H9 (cell line): Measurements from ENCODE around the gene SP100. TPM values are rescaled to one million over a fixed set of nuclear protein-coding genes. Genes with fewer than 3 reads are reported as not detected.

ENCODE experiments used
- DNase-seq: peaks from one replicate; pipeline ENCODE4 v3.0.0-alpha.2; 2017
- H2AFZ ChIP-seq: one replicate; pipeline ENCODE4 v1.6.1; 2013; ENCODE audit warnings: mild to moderate bottlenecking, low read length, control low read depth, moderate library complexity
- H2AK5ac ChIP-seq: 2 replicates; pipeline ENCODE4 v1.6.1; 2013; ENCODE audit warnings: low read length, control low read depth, mixed read lengths; ENCODE audit not compliant: insufficient read length
- H2BK120ac ChIP-seq: one replicate; pipeline ENCODE4 v1.6.1; 2013; ENCODE audit warnings: low read depth, mild to moderate bottlenecking, low read length, control low read depth, inconsistent platforms; ENCODE audit not compliant: poor library complexity, severe bottlenecking
- H2BK12ac ChIP-seq: 2 replicates; pipeline ENCODE4 v1.6.1; 2013; ENCODE audit warnings: low read length, control low read depth, mixed read lengths, low read depth; ENCODE audit not compliant: insufficient read length
- H2BK15ac ChIP-seq: 2 replicates; pipeline ENCODE4 v1.6.1; 2013; ENCODE audit warnings: low read depth, low read length, control low read depth
- H2BK20ac ChIP-seq: one replicate; pipeline ENCODE4 v1.6.1; 2013; ENCODE audit warnings: low read depth, mild to moderate bottlenecking, low read length, control low read depth, inconsistent platforms; ENCODE audit not compliant: poor library complexity, severe bottlenecking
- H2BK5ac ChIP-seq: 2 replicates; pipeline ENCODE4 v1.6.1; 2013; ENCODE audit warnings: low read length, control low read depth, mixed read lengths; ENCODE audit not compliant: insufficient read length
- H3K14ac ChIP-seq: 2 replicates; pipeline ENCODE4 v1.6.1; 2013; ENCODE audit warnings: low read length, control low read depth; ENCODE audit not compliant: insufficient read depth
- H3K18ac ChIP-seq: 2 replicates; pipeline ENCODE4 v1.6.1; 2013; ENCODE audit warnings: low read depth, mild to moderate bottlenecking, mixed read lengths, low read length, control low read depth; ENCODE audit not compliant: insufficient read length
- H3K23ac ChIP-seq: 2 replicates; pipeline ENCODE4 v1.6.1; 2013; ENCODE audit warnings: low read length, control low read depth, mixed read lengths, low read depth; ENCODE audit not compliant: insufficient read length
- H3K23me2 ChIP-seq: 2 replicates; pipeline ENCODE4 v1.6.1; 2013; ENCODE audit warnings: low read depth, mild to moderate bottlenecking, mixed read lengths, low read length, control low read depth; ENCODE audit not compliant: insufficient read length, poor library complexity, severe bottlenecking
- H3K27ac ChIP-seq: 2 replicates; pipeline ENCODE4 v1.5.1; 2013; ENCODE audit warnings: low read length, control low read depth, mixed read lengths, low read depth; ENCODE audit not compliant: insufficient read length
- H3K27me3 ChIP-seq: 2 replicates; pipeline ENCODE4 v1.6.1; 2013; ENCODE audit warnings: low read length, control low read depth, inconsistent platforms; ENCODE audit not compliant: insufficient read depth
- H3K4ac ChIP-seq: 2 replicates; pipeline ENCODE4 v1.6.1; 2013; ENCODE audit warnings: low read depth, mild to moderate bottlenecking, control low read depth, inconsistent platforms, low read length, moderate library complexity
- H3K4me1 ChIP-seq: 2 replicates; pipeline ENCODE4 v1.6.1; 2013; ENCODE audit warnings: low read length, control low read depth, inconsistent platforms; ENCODE audit not compliant: insufficient read depth
- H3K4me2 ChIP-seq: 2 replicates; pipeline ENCODE4 v1.6.1; 2013; ENCODE audit warnings: low read length, control low read depth, mixed read lengths; ENCODE audit not compliant: insufficient read length, insufficient read depth
- H3K56ac ChIP-seq: 2 replicates; pipeline ENCODE4 v1.6.1; 2013; ENCODE audit warnings: low read depth, mild to moderate bottlenecking, mixed read lengths, low read length, control low read depth; ENCODE audit not compliant: insufficient read length
- H3K79me1 ChIP-seq: 2 replicates; pipeline ENCODE4 v1.6.1; 2013; ENCODE audit warnings: low read depth, mild to moderate bottlenecking, moderate library complexity, low read length, control low read depth, inconsistent platforms; ENCODE audit not compliant: insufficient read depth, poor library complexity, severe bottlenecking
- H3K79me2 ChIP-seq: 2 replicates; pipeline ENCODE4 v1.6.1; 2013; ENCODE audit warnings: low read length, control low read depth, inconsistent platforms; ENCODE audit not compliant: insufficient read depth
- H3K9ac ChIP-seq: 2 replicates; pipeline ENCODE4 v1.6.1; 2013; ENCODE audit warnings: low read length, control low read depth, mixed read lengths; ENCODE audit not compliant: insufficient read length; ENCODE audit errors: extremely low read depth
- H3K9me3 ChIP-seq: one replicate; pipeline ENCODE4 v1.6.1; 2013; ENCODE audit warnings: low read depth, low read length, inconsistent platforms; ENCODE audit not compliant: control insufficient read depth
- H3T11ph ChIP-seq: one replicate; pipeline ENCODE4 v1.6.1; 2013; ENCODE audit warnings: mild to moderate bottlenecking, low read length, control low read depth, inconsistent platforms
- H4K20me1 ChIP-seq: one replicate; pipeline ENCODE4 v1.6.1; 2013; ENCODE audit not compliant: control insufficient read depth, insufficient read length, insufficient read depth
- H4K5ac ChIP-seq: 2 replicates; pipeline ENCODE4 v1.6.1; 2013; ENCODE audit warnings: low read depth, mild to moderate bottlenecking, mixed read lengths, low read length, control low read depth; ENCODE audit not compliant: insufficient read length
- H4K8ac ChIP-seq: replicated peaks from 2 replicates; pipeline ENCODE4 v1.6.1; 2013; ENCODE audit warnings: low read length, control low read depth, mixed read lengths, low read depth; ENCODE audit not compliant: insufficient read length
- H4K91ac ChIP-seq: 2 replicates; pipeline ENCODE4 v1.6.1; 2013; ENCODE audit warnings: low read depth, mild to moderate bottlenecking, moderate library complexity, mixed read lengths, low read length, control low read depth; ENCODE audit not compliant: insufficient read length
- H3K27ac Mint-ChIP-seq, 3 experiments: 2 replicates in 2 of 3; 3 replicates in 1 of 3; pipeline ENCODE4 v1.8.0; 2020 to 2021; ENCODE audit warnings: mixed read lengths in 3 of 3, mild to moderate bottlenecking in 1 of 3, moderate library complexity in 1 of 3
- H3K27me3 Mint-ChIP-seq: 2 replicates; pipeline ENCODE4 v1.8.0; 2021; ENCODE audit warnings: low read depth, mild to moderate bottlenecking, moderate library complexity, mixed read lengths
- H3K36me3 Mint-ChIP-seq, 3 experiments: 2 replicates in 2 of 3; 3 replicates in 1 of 3; pipeline ENCODE4 v1.8.0; 2020 to 2021; ENCODE audit warnings: low read depth in 3 of 3, mixed read lengths in 3 of 3; ENCODE audit not compliant: insufficient read depth in 1 of 3
- H3K4me1 Mint-ChIP-seq, 2 experiments: 2 replicates each; pipeline ENCODE4 v1.8.0; 2020; ENCODE audit warnings: mixed read lengths in 2 of 2
- H3K4me3 Mint-ChIP-seq, 2 experiments: 2 replicates in 1 of 2; 3 replicates in 1 of 2; pipeline ENCODE4 v1.8.0; 2020 to 2021; ENCODE audit warnings: mild to moderate bottlenecking in 2 of 2, mixed read lengths in 2 of 2, moderate library complexity in 1 of 2
- H3K9me3 Mint-ChIP-seq, 2 experiments: 2 replicates in 1 of 2; 3 replicates in 1 of 2; pipeline ENCODE4 v1.8.0; 2020; ENCODE audit warnings: mild to moderate bottlenecking in 2 of 2, mixed read lengths in 2 of 2, moderate library complexity in 1 of 2
- WGBS: extraction: QIAGEN DNeasy Blood & Tissue Kit; methylation state at CpG from one replicate; pipeline ENCODE4 v1.1.7; 2013; ENCODE audit warnings: missing lambda C conversion rate, low lambda C conversion rate, mixed read lengths; ENCODE audit not compliant: insufficient read length; ENCODE audit errors: extremely low coverage; 5-methylcytosine and 5-hydroxymethylcytosine counted together
- total RNA-seq: library from RNA; stranded (reverse); gene quantifications from 2 replicates; pipeline ENCODE4 v1.2.1, GENCODE V29; 2021
- TF ChIP-seq, protein P1 (sequence below): fragments of 200-600 bp; sonication (generic); conservative IDR thresholded peaks from 3 replicates; pipeline ENCODE4 v1.8.0; 2021; ENCODE audit warnings: antibody characterized with exemption, mild to moderate bottlenecking

Gene SP100
- total RNA-seq, 1 experiment from 2014 or later: 0.28 TPM

- H3K18ac ChIP-seq: no peak overlapping the region
- H3K56ac ChIP-seq: no peak overlapping the region
- H3K27ac ChIP-seq: no peak overlapping the region
- no peak overlapping the region for H2BK15ac ChIP-seq
- H2BK20ac ChIP-seq: no peak overlapping the region
- H4K5ac ChIP-seq: no peak overlapping the region
- no peak overlapping the region for H2BK120ac ChIP-seq
- no peak overlapping the region for H4K91ac ChIP-seq
- H3K27me3 Mint-ChIP-seq: peaks cover 17% of the 10 kb centered on the region
- no peak overlapping the region for H3K23ac ChIP-seq
- no peak overlapping the region for H2BK12ac ChIP-seq
- H3K4me2 ChIP-seq: no peak overlapping the region
- TF ChIP-seq, protein P1, sequence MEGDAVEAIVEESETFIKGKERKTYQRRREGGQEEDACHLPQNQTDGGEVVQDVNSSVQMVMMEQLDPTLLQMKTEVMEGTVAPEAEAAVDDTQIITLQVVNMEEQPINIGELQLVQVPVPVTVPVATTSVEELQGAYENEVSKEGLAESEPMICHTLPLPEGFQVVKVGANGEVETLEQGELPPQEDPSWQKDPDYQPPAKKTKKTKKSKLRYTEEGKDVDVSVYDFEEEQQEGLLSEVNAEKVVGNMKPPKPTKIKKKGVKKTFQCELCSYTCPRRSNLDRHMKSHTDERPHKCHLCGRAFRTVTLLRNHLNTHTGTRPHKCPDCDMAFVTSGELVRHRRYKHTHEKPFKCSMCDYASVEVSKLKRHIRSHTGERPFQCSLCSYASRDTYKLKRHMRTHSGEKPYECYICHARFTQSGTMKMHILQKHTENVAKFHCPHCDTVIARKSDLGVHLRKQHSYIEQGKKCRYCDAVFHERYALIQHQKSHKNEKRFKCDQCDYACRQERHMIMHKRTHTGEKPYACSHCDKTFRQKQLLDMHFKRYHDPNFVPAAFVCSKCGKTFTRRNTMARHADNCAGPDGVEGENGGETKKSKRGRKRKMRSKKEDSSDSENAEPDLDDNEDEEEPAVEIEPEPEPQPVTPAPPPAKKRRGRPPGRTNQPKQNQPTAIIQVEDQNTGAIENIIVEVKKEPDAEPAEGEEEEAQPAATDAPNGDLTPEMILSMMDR: no peak
- H3K79me1 ChIP-seq: no peaks in the 10 kb centered on the region
- H3K23me2 ChIP-seq: no peaks in the 10 kb centered on the region
- H3K4ac ChIP-seq: no peak overlapping the region
- no peak for DNase-seq
- no peak overlapping the region for H3K27ac Mint-ChIP-seq
- H3K9me3 ChIP-seq: no peaks in the 10 kb centered on the region
- H2AFZ ChIP-seq: no peak overlapping the region
- no peak overlapping the region for H2AK5ac ChIP-seq
- H3K9ac ChIP-seq: no peak overlapping the region
- H4K8ac ChIP-seq: no peak overlapping the region
- no peak overlapping the region for H3K14ac ChIP-seq
- H3K79me2 ChIP-seq: no peaks in the 10 kb centered on the region
- H3K9me3 Mint-ChIP-seq: no peaks in the 10 kb centered on the region
- no peaks in the 10 kb centered on the region; the same call in 1 of the 2 replicates for H3K27me3 ChIP-seq
- H3K4me1 ChIP-seq: no peaks in the 10 kb centered on the region
- H3K4me1 Mint-ChIP-seq: peaks cover 6% of the 10 kb centered on the region in 2 experiments
- no CpG with 5 or more reads among the region's 3 CpGs for WGBS
- H2BK5ac ChIP-seq: no peak overlapping the region
- no peak overlapping the region for H3T11ph ChIP-seq
- H4K20me1 ChIP-seq: no peaks in the 10 kb centered on the region
- no peaks in the 10 kb centered on the region for H3K36me3 Mint-ChIP-seq
- H3K4me3 Mint-ChIP-seq: no peak overlapping the region
Measured at GRCh38 chr2:230405824-230406223, 10.2 kb upstream of the SP100 start.
